WTC11 (cell line): ENCODE data around the gene SOWAHD. TPM values are rescaled to one million over a fixed set of nuclear protein-coding genes. Genes with fewer than 3 reads are reported as not detected.
A peak's percentile ranks its signal among the peaks of the same experiment; 100 is the strongest.

Experiments
- ATAC-seq: fragments of 200-7000 bp; cut with Tn5 transposase; 2 replicates; pipeline ENCODE4 v1.10.0; 2021; ENCODE audit warnings: mild to moderate bottlenecking, moderate library complexity
- CTCF ChIA-PET: fragments of 300-600 bp; sonication (Branson Sonifier 250); formaldehyde crosslinking; loops from one replicate; lab custom pipeline; 2021; ENCODE audit warnings: antibody characterized with exemption; lab: Charles Lee
- POLR2A ChIA-PET: fragments of 350-600 bp; sonication (Branson Sonifier 250); formaldehyde crosslinking; loops from one replicate; lab custom pipeline; 2021; ENCODE audit warnings: antibody characterized with exemption; lab: Charles Lee
- DNase-seq: peaks from one replicate; pipeline ENCODE4 v3.0.0; 2021; ENCODE audit warnings: low spot score
- H3K27ac Mint-ChIP-seq: 2 replicates; pipeline ENCODE4 v1.8.0; 2021; ENCODE audit warnings: mixed read lengths
- H3K27me3 Mint-ChIP-seq: 2 replicates; pipeline ENCODE4 v1.8.0; 2021; ENCODE audit warnings: low read depth, mild to moderate bottlenecking, moderate library complexity, mixed read lengths
- H3K36me3 Mint-ChIP-seq: 2 replicates; pipeline ENCODE4 v1.8.0; 2021; ENCODE audit warnings: mixed read lengths
- H3K4me1 Mint-ChIP-seq: 2 replicates; pipeline ENCODE4 v1.8.0; 2022; ENCODE audit warnings: mixed read lengths
- H3K4me3 Mint-ChIP-seq: 2 replicates; pipeline ENCODE4 v1.8.0; 2021; ENCODE audit warnings: mild to moderate bottlenecking, moderate library complexity, mixed read lengths
- H3K9me3 Mint-ChIP-seq: 2 replicates; pipeline ENCODE4 v1.8.0; 2021; ENCODE audit warnings: mixed read lengths
- CREM ChIP-seq: sonication (generic); formaldehyde crosslinking; IDR thresholded peaks from 2 replicates; pipeline ENCODE4 v1.8.1; 2022; ENCODE audit warnings: mild to moderate bottlenecking, missing genetic modification reagents, moderate library complexity
- FOXP1 ChIP-seq: sonication (generic); formaldehyde crosslinking; IDR thresholded peaks from 2 replicates; pipeline ENCODE4 v1.8.0; 2022; ENCODE audit warnings: missing genetic modification reagents, mild to moderate bottlenecking, moderate library complexity, borderline replicate concordance
- FOXP4 ChIP-seq: sonication (generic); formaldehyde crosslinking; IDR thresholded peaks from 2 replicates; pipeline ENCODE4 v1.8.0; 2022; ENCODE audit warnings: mild to moderate bottlenecking, missing genetic modification reagents
- GRHL2 ChIP-seq: fragments of 250-450 bp; sonication (Bioruptor Pico); IDR thresholded peaks from 2 replicates; pipeline ENCODE4 v1.8.0; 2022; ENCODE audit warnings: mild to moderate bottlenecking, moderate library complexity; ENCODE audit not compliant: insufficient replicate concordance, severe bottlenecking
- IRF2 ChIP-seq: sonication (generic); formaldehyde crosslinking; IDR thresholded peaks from 2 replicates; pipeline ENCODE4 v1.8.0; 2022; ENCODE audit warnings: low read depth, missing genetic modification reagents, borderline replicate concordance
- MYBL2 ChIP-seq: sonication (generic); formaldehyde crosslinking; IDR thresholded peaks from 2 replicates; pipeline ENCODE4 v1.8.1; 2023; ENCODE audit warnings: mild to moderate bottlenecking, moderate library complexity, missing genetic modification reagents
- NFATC4 ChIP-seq: fragments of 250-450 bp; sonication (Bioruptor Pico); IDR thresholded peaks from 2 replicates; pipeline ENCODE4 v1.9.0; 2021; ENCODE audit warnings: mild to moderate bottlenecking
- NFE2L1 ChIP-seq: sonication (generic); formaldehyde crosslinking; IDR thresholded peaks from 2 replicates; pipeline ENCODE4 v1.8.1; 2023; ENCODE audit warnings: missing genetic modification reagents
- RELA ChIP-seq: sonication (generic); formaldehyde crosslinking; IDR thresholded peaks from 2 replicates; pipeline ENCODE4 v1.8.1; 2022; ENCODE audit warnings: missing genetic modification reagents, mild to moderate bottlenecking, borderline replicate concordance
- SOX15 ChIP-seq: fragments of 250-450 bp; sonication (Bioruptor Pico); IDR thresholded peaks from 2 replicates; pipeline ENCODE4 v1.9.0; 2021; ENCODE audit warnings: mild to moderate bottlenecking
- TEAD1 ChIP-seq: sonication (generic); formaldehyde crosslinking; IDR thresholded peaks from 2 replicates; pipeline ENCODE4 v1.8.0; 2022; ENCODE audit warnings: mild to moderate bottlenecking, missing genetic modification reagents
- ZNF219 ChIP-seq: sonication (generic); formaldehyde crosslinking; IDR thresholded peaks from 2 replicates; pipeline ENCODE4 v1.8.0; 2023; ENCODE audit warnings: missing genetic modification reagents, mild to moderate bottlenecking, borderline replicate concordance
- total RNA-seq: library from RNA; stranded (reverse); gene quantifications from 3 replicates; pipeline ENCODE4 v1.2.3, GENCODE V29; 2021
- TF ChIP-seq, protein P1 (sequence below): sonication (generic); formaldehyde crosslinking; IDR thresholded peaks from 2 replicates; pipeline ENCODE4 v1.8.1; 2022; ENCODE audit warnings: mild to moderate bottlenecking, moderate library complexity, missing genetic modification reagents
- TF ChIP-seq, protein P2 (sequence below): fragments of 250-450 bp; sonication (Bioruptor Pico); IDR thresholded peaks from 2 replicates; pipeline ENCODE4 v2.1.2; 2022; ENCODE audit warnings: mild to moderate bottlenecking, moderate library complexity
- TF ChIP-seq, protein P3 (sequence below): fragments of 200-600 bp; IDR thresholded peaks from 2 replicates; pipeline ENCODE4 v1.8.0; 2022; ENCODE audit warnings: antibody characterized with exemption
- TF ChIP-seq, protein P4 (sequence below): sonication (generic); formaldehyde crosslinking; IDR thresholded peaks from 2 replicates; pipeline ENCODE4 v1.8.0; 2023; ENCODE audit warnings: mild to moderate bottlenecking, missing genetic modification reagents
- TF ChIP-seq, protein P5 (sequence below): sonication (generic); formaldehyde crosslinking; IDR thresholded peaks from 2 replicates; pipeline ENCODE4 v1.8.0; 2023; ENCODE audit warnings: missing genetic modification reagents
- TF ChIP-seq, protein P6 (sequence below): sonication (generic); formaldehyde crosslinking; IDR thresholded peaks from 2 replicates; pipeline ENCODE4 v1.8.1; 2023; ENCODE audit warnings: mild to moderate bottlenecking, missing genetic modification reagents, moderate library complexity
- TF ChIP-seq, protein P7 (sequence below): sonication (generic); formaldehyde crosslinking; conservative IDR thresholded peaks from 2 replicates; pipeline ENCODE4 v1.8.1; 2023; ENCODE audit warnings: mild to moderate bottlenecking, low read depth, missing genetic modification reagents, moderate library complexity

The SOWAHD gene
- total RNA-seq, 1 experiment from 2014 or later: 5.0 TPM

DNA sequence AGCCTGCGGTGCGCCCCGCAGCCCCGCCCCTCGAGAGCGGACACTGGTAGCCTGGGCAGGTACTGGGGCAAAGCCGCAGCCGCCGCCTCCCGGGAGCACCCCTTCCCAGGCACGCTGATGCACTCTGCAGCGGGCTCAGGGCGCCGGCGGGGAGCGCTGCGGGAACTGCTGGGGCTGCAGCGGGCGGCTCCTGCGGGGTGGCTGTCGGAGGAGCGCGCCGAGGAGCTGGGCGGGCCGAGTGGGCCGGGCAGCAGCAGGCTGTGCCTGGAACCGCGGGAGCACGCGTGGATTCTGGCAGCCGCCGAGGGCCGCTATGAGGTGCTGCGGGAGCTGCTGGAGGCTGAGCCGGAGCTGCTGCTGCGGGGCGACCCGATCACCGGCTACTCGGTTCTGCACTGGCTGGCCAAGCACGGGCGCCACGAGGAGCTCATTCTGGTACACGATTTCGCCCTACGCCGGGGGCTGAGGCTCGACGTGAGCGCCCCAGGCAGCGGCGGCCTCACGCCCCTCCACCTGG lies 401 bp downstream of the SOWAHD start (continued):
- TF ChIP-seq NFATC4 (CRISPR knock-in tag): no peak
- TF ChIP-seq, protein P1, sequence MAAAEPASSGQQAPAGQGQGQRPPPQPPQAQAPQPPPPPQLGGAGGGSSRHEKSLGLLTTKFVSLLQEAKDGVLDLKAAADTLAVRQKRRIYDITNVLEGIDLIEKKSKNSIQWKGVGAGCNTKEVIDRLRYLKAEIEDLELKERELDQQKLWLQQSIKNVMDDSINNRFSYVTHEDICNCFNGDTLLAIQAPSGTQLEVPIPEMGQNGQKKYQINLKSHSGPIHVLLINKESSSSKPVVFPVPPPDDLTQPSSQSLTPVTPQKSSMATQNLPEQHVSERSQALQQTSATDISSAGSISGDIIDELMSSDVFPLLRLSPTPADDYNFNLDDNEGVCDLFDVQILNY (CRISPR knock-in tag): no peak
- TF ChIP-seq IRF2 (CRISPR knock-in tag): no peak
- no peak for TF ChIP-seq FOXP1 (CRISPR knock-in tag)
- TF ChIP-seq MYBL2 (CRISPR knock-in tag): 0 out of 2 replicates have a peak, but pooled peaks have one; percentile 11
- TF ChIP-seq, protein P2, sequence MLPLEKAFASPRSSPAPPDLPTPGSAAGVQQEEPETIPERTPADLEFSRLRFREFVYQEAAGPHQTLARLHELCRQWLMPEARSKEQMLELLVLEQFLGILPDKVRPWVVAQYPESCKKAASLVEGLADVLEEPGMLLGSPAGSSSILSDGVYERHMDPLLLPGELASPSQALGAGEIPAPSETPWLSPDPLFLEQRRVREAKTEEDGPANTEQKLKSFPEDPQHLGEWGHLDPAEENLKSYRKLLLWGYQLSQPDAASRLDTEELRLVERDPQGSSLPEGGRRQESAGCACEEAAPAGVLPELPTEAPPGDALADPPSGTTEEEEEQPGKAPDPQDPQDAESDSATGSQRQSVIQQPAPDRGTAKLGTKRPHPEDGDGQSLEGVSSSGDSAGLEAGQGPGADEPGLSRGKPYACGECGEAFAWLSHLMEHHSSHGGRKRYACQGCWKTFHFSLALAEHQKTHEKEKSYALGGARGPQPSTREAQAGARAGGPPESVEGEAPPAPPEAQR (CRISPR knock-in tag): no peak
- no peak for TF ChIP-seq SOX15 (CRISPR knock-in tag)
- TF ChIP-seq TEAD1 (CRISPR knock-in tag): no peak

GRCh38 chrX:119759248-119759766 lies 919 bp downstream of the SOWAHD start:
- Mint-ChIP-seq H3K27ac (no peak overlapping the region), H3K4me3 (peak overlapping the region; percentile 71), H3K4me1 (peaks cover 42% of the 10 kb centered on the region), H3K27me3 (peaks cover 13% of the 10 kb centered on the region), H3K9me3 (no peaks in the 10 kb centered on the region), H3K36me3 (no peaks in the 10 kb centered on the region)
- DNase-seq (peak; percentile 16), ATAC-seq (peak; percentile 2)
- ChIA-PET POLR2A (interaction anchor here (2.9 to 3.8 kb wide), 2 partner anchors 32 to 66 kb away, joined by 19 to 34 read pairs; partner anchors contain the start of genes RPL39 and SEPTIN6), CTCF (interaction anchor here (0.8 to 4.1 kb wide), 14 partner anchors 20 to 277 kb away, joined by 3 to 30 read pairs (median 9); partner anchors contain the start of genes RPL39, SEPTIN6 and UBE2A)
- TF ChIP-seq NFE2L1 (CRISPR knock-in tag) (no peak), GRHL2 (CRISPR knock-in tag) (no peak), CREM (CRISPR knock-in tag) (no peak), RELA (CRISPR knock-in tag) (no peak), FOXP4 (no peak), ZNF219 (CRISPR knock-in tag) (no peak)
- TF ChIP-seq, protein P3, sequence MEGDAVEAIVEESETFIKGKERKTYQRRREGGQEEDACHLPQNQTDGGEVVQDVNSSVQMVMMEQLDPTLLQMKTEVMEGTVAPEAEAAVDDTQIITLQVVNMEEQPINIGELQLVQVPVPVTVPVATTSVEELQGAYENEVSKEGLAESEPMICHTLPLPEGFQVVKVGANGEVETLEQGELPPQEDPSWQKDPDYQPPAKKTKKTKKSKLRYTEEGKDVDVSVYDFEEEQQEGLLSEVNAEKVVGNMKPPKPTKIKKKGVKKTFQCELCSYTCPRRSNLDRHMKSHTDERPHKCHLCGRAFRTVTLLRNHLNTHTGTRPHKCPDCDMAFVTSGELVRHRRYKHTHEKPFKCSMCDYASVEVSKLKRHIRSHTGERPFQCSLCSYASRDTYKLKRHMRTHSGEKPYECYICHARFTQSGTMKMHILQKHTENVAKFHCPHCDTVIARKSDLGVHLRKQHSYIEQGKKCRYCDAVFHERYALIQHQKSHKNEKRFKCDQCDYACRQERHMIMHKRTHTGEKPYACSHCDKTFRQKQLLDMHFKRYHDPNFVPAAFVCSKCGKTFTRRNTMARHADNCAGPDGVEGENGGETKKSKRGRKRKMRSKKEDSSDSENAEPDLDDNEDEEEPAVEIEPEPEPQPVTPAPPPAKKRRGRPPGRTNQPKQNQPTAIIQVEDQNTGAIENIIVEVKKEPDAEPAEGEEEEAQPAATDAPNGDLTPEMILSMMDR: no peak
- TF ChIP-seq, protein P4, sequence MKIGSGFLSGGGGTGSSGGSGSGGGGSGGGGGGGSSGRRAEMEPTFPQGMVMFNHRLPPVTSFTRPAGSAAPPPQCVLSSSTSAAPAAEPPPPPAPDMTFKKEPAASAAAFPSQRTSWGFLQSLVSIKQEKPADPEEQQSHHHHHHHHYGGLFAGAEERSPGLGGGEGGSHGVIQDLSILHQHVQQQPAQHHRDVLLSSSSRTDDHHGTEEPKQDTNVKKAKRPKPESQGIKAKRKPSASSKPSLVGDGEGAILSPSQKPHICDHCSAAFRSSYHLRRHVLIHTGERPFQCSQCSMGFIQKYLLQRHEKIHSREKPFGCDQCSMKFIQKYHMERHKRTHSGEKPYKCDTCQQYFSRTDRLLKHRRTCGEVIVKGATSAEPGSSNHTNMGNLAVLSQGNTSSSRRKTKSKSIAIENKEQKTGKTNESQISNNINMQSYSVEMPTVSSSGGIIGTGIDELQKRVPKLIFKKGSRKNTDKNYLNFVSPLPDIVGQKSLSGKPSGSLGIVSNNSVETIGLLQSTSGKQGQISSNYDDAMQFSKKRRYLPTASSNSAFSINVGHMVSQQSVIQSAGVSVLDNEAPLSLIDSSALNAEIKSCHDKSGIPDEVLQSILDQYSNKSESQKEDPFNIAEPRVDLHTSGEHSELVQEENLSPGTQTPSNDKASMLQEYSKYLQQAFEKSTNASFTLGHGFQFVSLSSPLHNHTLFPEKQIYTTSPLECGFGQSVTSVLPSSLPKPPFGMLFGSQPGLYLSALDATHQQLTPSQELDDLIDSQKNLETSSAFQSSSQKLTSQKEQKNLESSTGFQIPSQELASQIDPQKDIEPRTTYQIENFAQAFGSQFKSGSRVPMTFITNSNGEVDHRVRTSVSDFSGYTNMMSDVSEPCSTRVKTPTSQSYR (CRISPR knock-in tag): no peak
- TF ChIP-seq, protein P5, sequence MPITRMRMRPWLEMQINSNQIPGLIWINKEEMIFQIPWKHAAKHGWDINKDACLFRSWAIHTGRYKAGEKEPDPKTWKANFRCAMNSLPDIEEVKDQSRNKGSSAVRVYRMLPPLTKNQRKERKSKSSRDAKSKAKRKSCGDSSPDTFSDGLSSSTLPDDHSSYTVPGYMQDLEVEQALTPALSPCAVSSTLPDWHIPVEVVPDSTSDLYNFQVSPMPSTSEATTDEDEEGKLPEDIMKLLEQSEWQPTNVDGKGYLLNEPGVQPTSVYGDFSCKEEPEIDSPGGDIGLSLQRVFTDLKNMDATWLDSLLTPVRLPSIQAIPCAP (CRISPR knock-in tag): no peak
- TF ChIP-seq, protein P6, sequence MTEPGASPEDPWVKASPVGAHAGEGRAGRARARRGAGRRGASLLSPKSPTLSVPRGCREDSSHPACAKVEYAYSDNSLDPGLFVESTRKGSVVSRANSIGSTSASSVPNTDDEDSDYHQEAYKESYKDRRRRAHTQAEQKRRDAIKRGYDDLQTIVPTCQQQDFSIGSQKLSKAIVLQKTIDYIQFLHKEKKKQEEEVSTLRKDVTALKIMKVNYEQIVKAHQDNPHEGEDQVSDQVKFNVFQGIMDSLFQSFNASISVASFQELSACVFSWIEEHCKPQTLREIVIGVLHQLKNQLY (CRISPR knock-in tag): no peak
- TF ChIP-seq, protein P7, sequence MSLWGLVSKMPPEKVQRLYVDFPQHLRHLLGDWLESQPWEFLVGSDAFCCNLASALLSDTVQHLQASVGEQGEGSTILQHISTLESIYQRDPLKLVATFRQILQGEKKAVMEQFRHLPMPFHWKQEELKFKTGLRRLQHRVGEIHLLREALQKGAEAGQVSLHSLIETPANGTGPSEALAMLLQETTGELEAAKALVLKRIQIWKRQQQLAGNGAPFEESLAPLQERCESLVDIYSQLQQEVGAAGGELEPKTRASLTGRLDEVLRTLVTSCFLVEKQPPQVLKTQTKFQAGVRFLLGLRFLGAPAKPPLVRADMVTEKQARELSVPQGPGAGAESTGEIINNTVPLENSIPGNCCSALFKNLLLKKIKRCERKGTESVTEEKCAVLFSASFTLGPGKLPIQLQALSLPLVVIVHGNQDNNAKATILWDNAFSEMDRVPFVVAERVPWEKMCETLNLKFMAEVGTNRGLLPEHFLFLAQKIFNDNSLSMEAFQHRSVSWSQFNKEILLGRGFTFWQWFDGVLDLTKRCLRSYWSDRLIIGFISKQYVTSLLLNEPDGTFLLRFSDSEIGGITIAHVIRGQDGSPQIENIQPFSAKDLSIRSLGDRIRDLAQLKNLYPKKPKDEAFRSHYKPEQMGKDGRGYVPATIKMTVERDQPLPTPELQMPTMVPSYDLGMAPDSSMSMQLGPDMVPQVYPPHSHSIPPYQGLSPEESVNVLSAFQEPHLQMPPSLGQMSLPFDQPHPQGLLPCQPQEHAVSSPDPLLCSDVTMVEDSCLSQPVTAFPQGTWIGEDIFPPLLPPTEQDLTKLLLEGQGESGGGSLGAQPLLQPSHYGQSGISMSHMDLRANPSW (CRISPR knock-in tag): no peak
